ENCODE results near the gene CAPN6.

Gene CAPN6

GRCh38 chrX:111259559-111259958 lies 10.7 kb downstream of the CAPN6 start:
- no peaks in the 10 kb centered on the region for H3K4me1 ChIP-seq (ENCODE audit: insufficient read depth, low read length, poor library complexity, severe bottlenecking)
- H3K4me3 ChIP-seq (ENCODE audit: low read length, poor library complexity, severe bottlenecking): no peak overlapping the region
- no peaks in the 10 kb centered on the region for H4K20me1 ChIP-seq (ENCODE audit: insufficient read depth, low read length, poor library complexity, severe bottlenecking)
- H2AFZ ChIP-seq (ENCODE audit: low read length): no peak overlapping the region
- H3K79me2 ChIP-seq (ENCODE audit: insufficient read depth, low read length): no peaks in the 10 kb centered on the region
- H3K27me3 ChIP-seq (ENCODE audit: insufficient read depth, low read length, poor library complexity, severe bottlenecking): no peaks in the 10 kb centered on the region
- H3K4me2 ChIP-seq (ENCODE audit: low read depth, low read length, poor library complexity, severe bottlenecking): no peak overlapping the region
- H3K9me3 ChIP-seq (ENCODE audit: insufficient read depth, low read depth, low read length): no peaks in the 10 kb centered on the region
- H3F3A ChIP-seq (ENCODE audit: low read depth): no peaks in the 10 kb centered on the region
- no peaks in the 10 kb centered on the region for H3K9me2 ChIP-seq (replicated peaks; ENCODE audit: low read depth, low read length)
- no peaks in the 10 kb centered on the region for H3K36me3 ChIP-seq (ENCODE audit: insufficient read depth, low read length)
- TF ChIP-seq EZH2phosphoT487 (IDR thresholded peaks at IDR 0.05; ENCODE audit: borderline replicate concordance) (no peak), CTCF (conservative IDR thresholded peaks at IDR 0.05; ENCODE audit: low read length) (no peak)
- H3K9ac ChIP-seq (ENCODE audit: low read depth, low read length, poor library complexity, severe bottlenecking): no peak overlapping the region

- TF ChIP-seq CTCF (conservative IDR thresholded peaks at IDR 0.05; ENCODE audit: low read length): no peak
- TF ChIP-seq EZH2phosphoT487 (IDR thresholded peaks at IDR 0.05; ENCODE audit: borderline replicate concordance): no peak
- Histone ChIP-seq H2AFZ (ENCODE audit: low read length) (no peak overlapping the region), H4K20me1 (ENCODE audit: insufficient read depth, low read length, poor library complexity, severe bottlenecking) (no peaks in the 10 kb centered on the region)
Observed at GRCh38 chrX:111257733-111258132, 12.6 kb downstream of the CAPN6 start.

GRCh38 chrX:111254896-111255693 lies 15.2 kb downstream of the CAPN6 start:
- Histone ChIP-seq H3K9ac (ENCODE audit: low read depth, low read length, poor library complexity, severe bottlenecking) (no peak overlapping the region), H3K36me3 (ENCODE audit: insufficient read depth, low read length) (no peaks in the 10 kb centered on the region), H3K27me3 (ENCODE audit: insufficient read depth, low read length, poor library complexity, severe bottlenecking) (no peaks in the 10 kb centered on the region), H3K4me1 (ENCODE audit: insufficient read depth, low read length, poor library complexity, severe bottlenecking) (no peaks in the 10 kb centered on the region), H3K9me2 (replicated peaks; ENCODE audit: low read depth, low read length) (no peaks in the 10 kb centered on the region), H3F3A (ENCODE audit: low read depth) (no peaks in the 10 kb centered on the region), H4K20me1 (ENCODE audit: insufficient read depth, low read length, poor library complexity, severe bottlenecking) (no peaks in the 10 kb centered on the region), H2AFZ (ENCODE audit: low read length) (no peak overlapping the region), H3K79me2 (ENCODE audit: insufficient read depth, low read length) (no peaks in the 10 kb centered on the region), H3K4me3 (ENCODE audit: low read length, poor library complexity, severe bottlenecking) (no peak overlapping the region), H3K9me3 (ENCODE audit: insufficient read depth, low read depth, low read length) (no peaks in the 10 kb centered on the region), H3K4me2 (ENCODE audit: low read depth, low read length, poor library complexity, severe bottlenecking) (no peak overlapping the region)
- no peak for TF ChIP-seq CTCF (conservative IDR thresholded peaks at IDR 0.05; ENCODE audit: low read length)
- TF ChIP-seq EZH2phosphoT487 (IDR thresholded peaks at IDR 0.05; ENCODE audit: borderline replicate concordance): no peak

More at GRCh38 chrX:111257733-111258132, 12.6 kb downstream of the CAPN6 start:
- H3K9me2 ChIP-seq (replicated peaks; ENCODE audit: low read depth, low read length): no peaks in the 10 kb centered on the region
- no peaks in the 10 kb centered on the region for H3K4me1 ChIP-seq (ENCODE audit: insufficient read depth, low read length, poor library complexity, severe bottlenecking)
- no peaks in the 10 kb centered on the region for H3F3A ChIP-seq (ENCODE audit: low read depth)
- H3K36me3 ChIP-seq (ENCODE audit: insufficient read depth, low read length): no peaks in the 10 kb centered on the region
- no peaks in the 10 kb centered on the region for H3K79me2 ChIP-seq (ENCODE audit: insufficient read depth, low read length)
- H3K27me3 ChIP-seq (ENCODE audit: insufficient read depth, low read length, poor library complexity, severe bottlenecking): no peaks in the 10 kb centered on the region
- no peak overlapping the region for H3K4me3 ChIP-seq (ENCODE audit: low read length, poor library complexity, severe bottlenecking)
- H3K9me3 ChIP-seq (ENCODE audit: insufficient read depth, low read depth, low read length): no peaks in the 10 kb centered on the region
- no peak overlapping the region for H3K4me2 ChIP-seq (ENCODE audit: low read depth, low read length, poor library complexity, severe bottlenecking)
- H3K9ac ChIP-seq (ENCODE audit: low read depth, low read length, poor library complexity, severe bottlenecking): no peak overlapping the region
